HCT116 (cell line): ENCODE data around the gene MAP6D1. TPM values are rescaled to one million over a fixed set of nuclear protein-coding genes. Genes with fewer than 3 reads are reported as not detected.

Experiments used
- ATAC-seq: fragments of 200-7000 bp; cut with Tn5 transposase; 2 replicates; pipeline ENCODE4 v1.9.1; 2020; ENCODE audit warnings: mild to moderate bottlenecking, moderate library complexity
- BruUV-seq: library from RNA; stranded (reverse); fragments of 400-500 nt; replicated peaks from 2 replicates; lab custom pipeline; 2021; lab: Mats Ljungman, UMichigan
- CTCF ChIA-PET: fragments of 300-600 bp; sonication (Branson Sonifier 250); formaldehyde crosslinking; loops from one replicate; lab custom pipeline; 2021; ENCODE audit warnings: antibody characterized with exemption; lab: Charles Lee
- POLR2A ChIA-PET: fragments of 300-600, 350-600 bp; sonication (Branson Sonifier 250); formaldehyde crosslinking; loops from one replicate; lab custom pipeline; 2021; ENCODE audit warnings: antibody characterized with exemption; lab: Charles Lee
- RAD21 ChIA-PET, 2 experiments: fragments of 300-600 bp; sonication (Branson Sonifier 250); formaldehyde crosslinking; loops; one replicate each; lab custom pipeline; 2023; ENCODE audit warnings: low total read pairs in 2 of 2; ENCODE audit not compliant: uncharacterized antibody in 2 of 2, unreplicated experiment in 2 of 2, low non-redundant PET in 1 of 2; lab: Charles Lee
- DNase-seq: peaks from one replicate; pipeline ENCODE4 v3.0.0-alpha.2; 2010; ENCODE audit warnings: low read depth, low spot score
- H2AFZ ChIP-seq: fragments of 200-600 bp; shearing (Covaris generic), sonication (generic); 2 replicates; pipeline ENCODE4 v1.6.1; 2017; ENCODE audit warnings: low read depth, mixed run types, mixed read lengths, antibody characterized with exemption, low read length; ENCODE audit not compliant: poor library complexity, severe bottlenecking
- H3K27ac ChIP-seq: 2 replicates; pipeline ENCODE4 v1.5.1; 2012; ENCODE audit warnings: low read depth, low read length
- H3K27me3 ChIP-seq: fragments of 200-600 bp; sonication (generic); 2 replicates; pipeline ENCODE4 v1.6.1; 2016; ENCODE audit warnings: mixed run types, low read length, mixed read lengths; ENCODE audit not compliant: insufficient read depth
- H3K36me3 ChIP-seq, 2 experiments: fragments of 200-500 bp in 1 of 2; fragments of 200-600 bp in 1 of 2; sonication (Bioruptor generic) in 1 of 2; sonication (generic) in 1 of 2; 2 replicates each; pipeline versions ENCODE4 v1.5.1 to v1.6.1; 2014 to 2016; ENCODE audit warnings: low read length in 2 of 2, inconsistent platforms in 1 of 2, mixed read lengths in 1 of 2, mixed run types in 1 of 2; ENCODE audit not compliant: insufficient read depth in 2 of 2, control insufficient read depth in 1 of 2
- H3K4me1 ChIP-seq, 2 experiments: fragments of 200-600 bp in 1 of 2; sonication (generic) in 1 of 2; 2 replicates each; pipeline versions ENCODE4 v1.5.1 to v1.6.1; 2012 to 2017; ENCODE audit warnings: low read length in 2 of 2, inconsistent platforms in 1 of 2, mild to moderate bottlenecking in 1 of 2, mixed read lengths in 1 of 2, mixed run types in 1 of 2, moderate library complexity in 1 of 2; ENCODE audit not compliant: insufficient read depth in 2 of 2, control insufficient read depth in 1 of 2
- H3K4me2 ChIP-seq: fragments of 200-600 bp; sonication (generic); 2 replicates; pipeline ENCODE4 v1.6.1; 2017; ENCODE audit warnings: mixed run types, low read length, mixed read lengths
- H3K4me3 ChIP-seq, 2 experiments: fragments of 200-600 bp in 1 of 2; sonication (generic) in 1 of 2; replicated peaks in 1 of 2; 2 replicates each; pipeline ENCODE4 v1.5.1; 2011 to 2016; ENCODE audit warnings: low read length in 2 of 2, control low read depth in 1 of 2, low read depth in 1 of 2, mild to moderate bottlenecking in 1 of 2, mixed read lengths in 1 of 2, mixed run types in 1 of 2
- H3K79me2 ChIP-seq: fragments of 200-600 bp; sonication (generic); 2 replicates; pipeline ENCODE4 v1.6.1; 2017; ENCODE audit warnings: mild to moderate bottlenecking, mixed run types, low read length, moderate library complexity, mixed read lengths; ENCODE audit not compliant: insufficient read depth
- H3K9ac ChIP-seq: fragments of 200-600 bp; sonication (generic); 2 replicates; pipeline ENCODE4 v1.6.1; 2016; ENCODE audit warnings: low read length, mixed read lengths
- H3K9me2 ChIP-seq: fragments of 200-600 bp; sonication (generic), shearing (Covaris generic); 2 replicates; pipeline ENCODE4 v1.6.1; 2017; ENCODE audit warnings: mixed run types, mild to moderate bottlenecking, moderate library complexity; ENCODE audit not compliant: insufficient read depth
- H3K9me3 ChIP-seq, 2 experiments: fragments of 200-500 bp in 1 of 2; fragments of 200-600 bp in 1 of 2; sonication (Bioruptor generic) in 1 of 2; sonication (generic) in 1 of 2; 2 replicates each; pipeline ENCODE4 v1.6.1; 2014 to 2017; ENCODE audit warnings: low read length in 2 of 2, mixed read lengths in 2 of 2, inconsistent platforms in 1 of 2, low read depth in 1 of 2, mild to moderate bottlenecking in 1 of 2, mixed run types in 1 of 2, moderate library complexity in 1 of 2; ENCODE audit not compliant: control insufficient read depth in 1 of 2, insufficient read depth in 1 of 2
- H4K20me1 ChIP-seq: fragments of 200-600 bp; sonication (generic), shearing (Covaris generic); 2 replicates; pipeline ENCODE4 v1.6.1; 2017; ENCODE audit warnings: mixed run types, mild to moderate bottlenecking, moderate library complexity; ENCODE audit not compliant: insufficient read depth
- CEBPB ChIP-seq: IDR thresholded peaks from 2 replicates; pipeline ENCODE4 v1.6.1; 2012; ENCODE audit warnings: low read depth
- EGR1 ChIP-seq: IDR thresholded peaks from 2 replicates; pipeline ENCODE4 v1.6.1; 2012; ENCODE audit warnings: low read depth
- ELF1 ChIP-seq: IDR thresholded peaks from 2 replicates; pipeline ENCODE4 v1.6.1; 2012; ENCODE audit warnings: low read depth, borderline replicate concordance
- EZH2 ChIP-seq: fragments of 200-600 bp; sonication (generic); IDR thresholded peaks from 2 replicates; pipeline ENCODE4 v1.6.1; 2017; ENCODE audit warnings: antibody characterized with exemption, mixed run types
- EZH2phosphoT487 ChIP-seq: fragments of 200-600 bp; IDR thresholded peaks from 2 replicates; pipeline ENCODE4 v1.6.1; 2018; ENCODE audit warnings: antibody characterized with exemption, borderline replicate concordance
- FOSL1 ChIP-seq: IDR thresholded peaks from 2 replicates; pipeline ENCODE4 v1.6.1; 2012; ENCODE audit warnings: low read depth
- JUND ChIP-seq: IDR thresholded peaks from 2 replicates; pipeline ENCODE4 v1.6.1; 2012
- POLR2AphosphoS5 ChIP-seq: IDR thresholded peaks from 2 replicates; pipeline ENCODE4 v1.6.1; 2011; ENCODE audit warnings: mild to moderate bottlenecking, low read depth, low read length, moderate library complexity
- RAD21 ChIP-seq: IDR thresholded peaks from 2 replicates; pipeline ENCODE4 v1.6.1; 2012; ENCODE audit warnings: low read depth, mild to moderate bottlenecking
- SIN3A ChIP-seq: IDR thresholded peaks from 2 replicates; pipeline ENCODE4 v1.6.1; 2012; ENCODE audit warnings: low read depth
- SP1 ChIP-seq: IDR thresholded peaks from 2 replicates; pipeline ENCODE4 v1.6.1; 2012; ENCODE audit warnings: low read depth
- SRF ChIP-seq: IDR thresholded peaks from 2 replicates; pipeline ENCODE4 v1.6.1; 2012; ENCODE audit warnings: low read depth
- TCF7L2 ChIP-seq: IDR thresholded peaks from 2 replicates; pipeline ENCODE4 v1.7.0; 2011; ENCODE audit warnings: borderline replicate concordance, inconsistent platforms; ENCODE audit not compliant: insufficient read depth, insufficient read length; ENCODE audit errors: extremely low read depth
- ZFX ChIP-seq: fragments of 450-650 bp; IDR thresholded peaks from 2 replicates; pipeline ENCODE4 v1.6.1; 2017
- ZNF274 ChIP-seq: fragments of 200-500 bp; sonication (Bioruptor generic); IDR thresholded peaks from 2 replicates; pipeline ENCODE4 v1.6.1; 2014; ENCODE audit warnings: mild to moderate bottlenecking, low read depth, low read length, inconsistent platforms
- intact Hi-C: fragments of 100-400 bp; cut with micrococcal nuclease; formaldehyde crosslinking; loops from 2 replicates; pipeline ENCODE4 v1.10.0; 2022
- total RNA-seq: library from RNA; stranded (reverse); gene quantifications from one replicate; pipeline ENCODE4 v1.2.1, GENCODE V29; 2021; ENCODE audit not compliant: unreplicated experiment
- TF ChIP-seq, protein P1 (sequence below): IDR thresholded peaks from 2 replicates; pipeline ENCODE4 v1.6.1; 2012
- TF ChIP-seq, protein P2 (sequence below): IDR thresholded peaks from 2 replicates; pipeline ENCODE4 v1.6.1; 2012; ENCODE audit warnings: low read depth
- TF ChIP-seq, protein P3 (sequence below): IDR thresholded peaks from 2 replicates; pipeline ENCODE4 v1.6.1; 2012

MAP6D1 gene
- total RNA-seq, 1 experiment from 2014 or later, result 5.3 TPM

DNA sequence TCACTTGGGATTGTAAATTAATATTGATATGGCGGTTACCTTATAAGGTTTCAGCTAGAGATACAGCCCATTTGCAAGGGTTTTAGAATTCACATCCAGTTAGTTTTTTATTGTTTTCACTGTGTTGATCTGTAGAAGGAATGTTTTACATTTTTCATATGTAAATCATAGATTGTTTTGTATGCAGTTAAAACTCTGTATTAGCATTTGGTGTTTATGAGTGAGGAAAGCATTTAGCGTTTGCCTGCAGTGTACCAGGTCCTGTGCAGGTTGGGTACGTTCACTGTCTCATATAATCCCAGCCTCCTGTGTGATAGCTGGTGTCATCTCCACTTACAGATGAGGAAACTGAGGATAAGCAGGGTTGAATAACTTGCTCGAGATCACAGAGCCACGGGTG lies 23.8 kb downstream of the MAP6D1 start:
- POLR2A ChIA-PET, result no interaction called here

DNA sequence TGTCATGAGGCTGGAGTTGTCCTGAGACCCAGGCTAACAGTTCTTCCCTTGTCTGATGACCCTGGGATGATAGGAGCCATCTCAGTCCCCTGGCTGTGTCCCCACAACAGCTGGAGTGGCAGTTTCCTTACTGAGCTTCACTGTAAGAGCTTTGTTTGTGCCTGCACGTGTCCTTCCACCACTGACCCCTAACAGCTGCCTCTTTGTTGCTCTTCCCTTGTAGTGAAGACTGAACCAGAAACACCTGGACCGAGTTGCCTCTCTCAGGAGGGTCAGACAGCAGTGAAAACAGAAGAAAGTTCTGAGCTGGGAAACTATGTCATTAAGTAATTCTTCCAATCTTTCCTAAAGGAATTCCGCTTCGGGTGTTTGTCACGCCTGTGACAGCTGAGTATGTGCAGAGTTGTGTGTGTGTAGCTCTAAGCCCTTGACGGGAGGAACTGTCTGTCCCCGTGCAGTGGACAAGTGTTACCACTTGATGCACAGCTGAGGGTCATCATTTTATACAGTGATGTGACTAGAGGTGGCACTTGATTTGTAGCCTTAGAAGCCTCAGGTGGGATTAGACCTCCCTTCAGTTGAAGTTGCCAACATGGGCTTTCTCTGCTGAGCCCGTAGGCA lies 25.0 kb downstream of the MAP6D1 start:
- H2AFZ ChIP-seq, result no peak overlapping the region
- ChIA-PET RAD21 (no interaction called here), CTCF (no interaction called here), POLR2A (no interaction called here)
- H4K20me1 ChIP-seq, result no peaks in the 10 kb centered on the region
- H3K36me3 ChIP-seq, result peaks cover 56 to 58% of the 10 kb centered on the region in 2 experiments
- no peak for TF ChIP-seq SIN3A
- TF ChIP-seq ZNF274, result no peak
- no peak for TF ChIP-seq SRF
- no peak for TF ChIP-seq EGR1
- no peak for TF ChIP-seq SP1
- no peak for TF ChIP-seq ZFX
- TF ChIP-seq ELF1, result no peak
- no peak for TF ChIP-seq TCF7L2
- TF ChIP-seq EZH2, result no peak
- TF ChIP-seq, protein P1, sequence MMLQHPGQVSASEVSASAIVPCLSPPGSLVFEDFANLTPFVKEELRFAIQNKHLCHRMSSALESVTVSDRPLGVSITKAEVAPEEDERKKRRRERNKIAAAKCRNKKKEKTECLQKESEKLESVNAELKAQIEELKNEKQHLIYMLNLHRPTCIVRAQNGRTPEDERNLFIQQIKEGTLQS, result no peak
- TF ChIP-seq, protein P2, sequence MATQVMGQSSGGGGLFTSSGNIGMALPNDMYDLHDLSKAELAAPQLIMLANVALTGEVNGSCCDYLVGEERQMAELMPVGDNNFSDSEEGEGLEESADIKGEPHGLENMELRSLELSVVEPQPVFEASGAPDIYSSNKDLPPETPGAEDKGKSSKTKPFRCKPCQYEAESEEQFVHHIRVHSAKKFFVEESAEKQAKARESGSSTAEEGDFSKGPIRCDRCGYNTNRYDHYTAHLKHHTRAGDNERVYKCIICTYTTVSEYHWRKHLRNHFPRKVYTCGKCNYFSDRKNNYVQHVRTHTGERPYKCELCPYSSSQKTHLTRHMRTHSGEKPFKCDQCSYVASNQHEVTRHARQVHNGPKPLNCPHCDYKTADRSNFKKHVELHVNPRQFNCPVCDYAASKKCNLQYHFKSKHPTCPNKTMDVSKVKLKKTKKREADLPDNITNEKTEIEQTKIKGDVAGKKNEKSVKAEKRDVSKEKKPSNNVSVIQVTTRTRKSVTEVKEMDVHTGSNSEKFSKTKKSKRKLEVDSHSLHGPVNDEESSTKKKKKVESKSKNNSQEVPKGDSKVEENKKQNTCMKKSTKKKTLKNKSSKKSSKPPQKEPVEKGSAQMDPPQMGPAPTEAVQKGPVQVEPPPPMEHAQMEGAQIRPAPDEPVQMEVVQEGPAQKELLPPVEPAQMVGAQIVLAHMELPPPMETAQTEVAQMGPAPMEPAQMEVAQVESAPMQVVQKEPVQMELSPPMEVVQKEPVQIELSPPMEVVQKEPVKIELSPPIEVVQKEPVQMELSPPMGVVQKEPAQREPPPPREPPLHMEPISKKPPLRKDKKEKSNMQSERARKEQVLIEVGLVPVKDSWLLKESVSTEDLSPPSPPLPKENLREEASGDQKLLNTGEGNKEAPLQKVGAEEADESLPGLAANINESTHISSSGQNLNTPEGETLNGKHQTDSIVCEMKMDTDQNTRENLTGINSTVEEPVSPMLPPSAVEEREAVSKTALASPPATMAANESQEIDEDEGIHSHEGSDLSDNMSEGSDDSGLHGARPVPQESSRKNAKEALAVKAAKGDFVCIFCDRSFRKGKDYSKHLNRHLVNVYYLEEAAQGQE, result no peak
- TF ChIP-seq, protein P3, sequence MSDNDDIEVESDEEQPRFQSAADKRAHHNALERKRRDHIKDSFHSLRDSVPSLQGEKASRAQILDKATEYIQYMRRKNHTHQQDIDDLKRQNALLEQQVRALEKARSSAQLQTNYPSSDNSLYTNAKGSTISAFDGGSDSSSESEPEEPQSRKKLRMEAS, result no peak
- no peak for TF ChIP-seq EZH2phosphoT487
- TF ChIP-seq CEBPB, result no peak
- no peak for TF ChIP-seq RAD21
- H3K9me3 ChIP-seq, result no peaks in the 10 kb centered on the region
- intact Hi-C loops, result no loop called here
- H3K27ac ChIP-seq, result no peak overlapping the region
- BruUV-seq, result no TSS peak
- no peak overlapping the region for H3K4me3 ChIP-seq
- H3K27me3 ChIP-seq, result no peaks in the 10 kb centered on the region
- no peak for ATAC-seq
- no peaks in the 10 kb centered on the region for H3K79me2 ChIP-seq
- no peaks in the 10 kb centered on the region for H3K4me1 ChIP-seq
- H3K9ac ChIP-seq, result no peak overlapping the region
- H3K9me2 ChIP-seq, result no peaks in the 10 kb centered on the region
- H3K4me2 ChIP-seq, result no peak overlapping the region
- DNase-seq, result no peak

More for the DNA sequence above, 23.8 kb downstream of the MAP6D1 start:
- Histone ChIP-seq H4K20me1 (no peaks in the 10 kb centered on the region), H3K36me3 (peaks cover 61 to 64% of the 10 kb centered on the region in 2 experiments), H3K9me3 (no peaks in the 10 kb centered on the region), H3K9ac (no peak overlapping the region), H3K27me3 (no peaks in the 10 kb centered on the region), H3K9me2 (no peaks in the 10 kb centered on the region), H3K27ac (no peak overlapping the region), H3K4me1 (no peaks in the 10 kb centered on the region), H3K4me2 (no peak overlapping the region), H3K4me3 (no peak overlapping the region), H2AFZ (no peak overlapping the region), H3K79me2 (no peaks in the 10 kb centered on the region)
- TF ChIP-seq POLR2AphosphoS5, result no peak
- TF ChIP-seq JUND, result no peak
- TF ChIP-seq, protein P1, result no peak
- no peak for TF ChIP-seq RAD21
- no peak for TF ChIP-seq ELF1
- no peak for TF ChIP-seq SRF
- no peak for TF ChIP-seq SP1
- no peak for TF ChIP-seq FOSL1
- no peak for TF ChIP-seq EGR1
- RAD21 ChIA-PET, result no interaction called here
- intact Hi-C loops, result no loop called here
- ATAC-seq (no peak), DNase-seq (no peak)
- CTCF ChIA-PET, result no interaction called here
- BruUV-seq, result no TSS peak
